Activated naive CD8-positive, alpha-beta T cell treated with anti-CD3 and anti-CD28 coated beads, Interleukin-2, amount 50 U/mL, for 16 hours (primary cell): ENCODE results near the gene NSMF.

Source experiments
- DNase-seq: peaks from one replicate; pipeline ENCODE4 v3.0.0-alpha.2; 2020; ENCODE audit warnings: low read depth, low spot score

NSMF gene

DNA sequence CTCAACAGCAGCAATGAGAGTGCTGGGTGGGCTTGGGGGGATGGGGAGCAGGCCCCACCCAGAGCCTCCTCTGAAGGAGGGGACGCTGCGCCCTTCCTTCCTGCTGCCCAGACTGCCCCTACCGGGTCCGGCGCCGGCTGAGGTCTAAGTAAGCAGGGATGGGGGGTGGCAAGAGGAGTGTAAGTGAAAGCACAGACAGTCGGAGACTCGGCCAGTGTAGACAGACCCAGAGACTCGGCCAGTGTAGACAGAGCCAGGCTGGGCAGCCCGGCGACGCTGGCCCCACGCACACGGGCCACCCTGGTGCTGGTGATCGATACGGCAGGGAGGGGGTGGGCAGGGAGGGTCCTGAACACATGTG, 10.6 kb downstream of the NSMF start:
- no peak for DNase-seq

- DNase-seq = no peak
Measured at GRCh38 chr9:137447722-137448601, 11.2 kb downstream of the NSMF start.

DNA sequence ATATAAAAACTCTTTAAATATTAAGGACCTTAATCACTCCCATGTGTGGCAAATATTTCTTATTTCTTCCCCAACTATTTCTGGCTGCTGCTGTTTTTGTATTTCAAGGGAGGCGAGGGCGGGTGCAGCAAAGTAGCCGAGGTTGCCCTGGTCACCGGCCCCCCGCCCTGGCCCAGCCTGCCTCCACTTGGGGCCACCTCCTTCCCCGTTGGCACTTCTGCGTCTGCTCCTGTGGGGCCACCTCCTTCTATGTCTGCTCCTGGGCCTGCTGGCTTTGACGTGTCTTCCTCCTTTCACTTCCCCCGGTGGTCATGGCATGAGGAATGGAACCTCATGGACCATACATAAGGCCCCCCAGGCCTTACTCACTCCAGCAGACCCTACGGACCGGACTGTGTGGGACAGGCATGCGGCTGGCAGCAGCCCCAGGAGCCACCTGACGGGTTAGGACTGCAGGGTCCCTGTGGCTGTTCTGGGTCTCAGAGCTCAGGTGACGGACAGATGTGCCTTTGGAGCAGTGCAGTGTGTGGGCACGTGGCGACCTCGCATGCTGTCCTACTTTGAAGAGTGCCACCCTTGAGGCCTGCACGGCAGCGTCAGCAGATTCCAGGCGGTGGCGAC, 12.2 kb downstream of the NSMF start:
- no peak for DNase-seq

GRCh38 chr9:137445930-137446431, 13.2 kb downstream of the NSMF start:
- no peak for DNase-seq

DNA sequence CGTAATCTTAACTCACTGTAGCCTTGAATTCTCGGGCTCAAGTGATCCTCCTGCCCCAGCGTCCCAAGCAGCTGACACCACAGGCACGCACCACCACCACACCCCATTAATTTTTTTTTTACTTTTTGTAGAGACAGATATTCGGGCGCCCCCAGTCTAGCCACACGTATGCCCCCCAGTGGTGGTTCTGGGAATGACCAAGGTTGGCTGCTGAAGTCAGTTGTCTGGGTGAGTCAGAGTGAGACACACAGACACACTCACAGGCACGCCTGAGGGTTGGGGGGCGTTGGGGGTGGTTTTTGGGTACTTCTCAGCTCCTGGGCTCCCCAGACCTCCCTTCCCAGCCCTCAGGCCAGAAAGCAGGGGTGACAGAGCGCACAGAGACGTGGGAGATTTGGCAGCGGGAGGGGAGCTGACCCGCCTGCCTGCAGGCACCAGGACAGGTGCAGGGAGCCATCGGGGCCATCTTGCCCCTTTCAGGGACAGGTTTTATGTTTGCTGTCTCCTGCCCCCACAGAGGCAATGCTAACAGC, 13.8 kb downstream of the NSMF start:
- DNase-seq = peak; percentile 78

DNA sequence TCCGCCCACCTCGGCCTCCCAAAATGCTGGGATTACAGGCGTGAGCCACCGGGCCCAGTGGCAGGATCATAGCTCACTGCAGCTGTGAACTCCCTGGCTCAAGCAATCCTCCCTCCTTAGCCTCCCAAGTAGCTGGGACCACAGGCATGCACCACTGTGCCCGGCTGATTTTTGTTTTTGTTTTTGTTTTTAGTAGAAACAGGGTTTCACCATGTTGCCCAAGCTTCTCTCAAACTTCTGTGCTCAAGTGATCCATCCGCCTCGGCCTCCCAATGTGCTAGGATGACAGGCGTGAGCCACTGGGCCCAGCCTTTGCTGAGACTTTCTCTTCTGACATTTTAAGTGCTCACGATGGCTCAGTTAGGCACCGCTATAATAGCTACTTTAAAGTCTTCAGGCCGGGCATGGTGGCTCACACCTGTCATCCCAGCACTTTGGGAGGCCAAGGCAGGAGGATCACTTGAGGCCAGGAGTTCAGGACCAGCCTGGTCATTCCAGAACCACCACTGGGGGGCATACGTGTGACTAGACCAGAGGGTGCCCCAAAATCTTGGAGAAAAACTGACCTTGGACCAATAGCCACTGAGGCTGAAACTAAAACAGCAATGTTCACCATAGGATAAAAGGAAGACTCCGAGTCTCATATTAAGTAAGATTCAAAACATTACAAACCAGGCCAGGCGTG, 14.9 kb downstream of the NSMF start:
- no peak for DNase-seq

DNA sequence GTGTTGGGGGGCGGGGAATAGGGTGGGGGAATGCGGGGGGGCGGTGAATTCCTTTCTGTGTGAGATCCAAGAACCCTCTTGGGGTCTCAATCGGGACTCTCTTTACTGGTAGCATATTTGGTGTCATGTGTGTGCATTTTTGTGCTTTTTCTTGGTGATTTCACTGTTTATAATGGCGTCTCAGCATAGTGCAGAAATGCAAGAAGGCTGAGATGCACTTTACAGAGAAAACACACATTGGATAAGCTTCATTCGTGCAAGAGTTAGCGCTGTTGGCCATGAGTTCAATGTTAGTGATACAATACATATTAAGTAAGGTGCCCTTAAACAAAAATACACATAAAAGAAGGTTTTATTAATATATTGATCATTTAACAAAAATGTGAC, 17.2 kb downstream of the NSMF start:
- DNase-seq = no peak

DNA sequence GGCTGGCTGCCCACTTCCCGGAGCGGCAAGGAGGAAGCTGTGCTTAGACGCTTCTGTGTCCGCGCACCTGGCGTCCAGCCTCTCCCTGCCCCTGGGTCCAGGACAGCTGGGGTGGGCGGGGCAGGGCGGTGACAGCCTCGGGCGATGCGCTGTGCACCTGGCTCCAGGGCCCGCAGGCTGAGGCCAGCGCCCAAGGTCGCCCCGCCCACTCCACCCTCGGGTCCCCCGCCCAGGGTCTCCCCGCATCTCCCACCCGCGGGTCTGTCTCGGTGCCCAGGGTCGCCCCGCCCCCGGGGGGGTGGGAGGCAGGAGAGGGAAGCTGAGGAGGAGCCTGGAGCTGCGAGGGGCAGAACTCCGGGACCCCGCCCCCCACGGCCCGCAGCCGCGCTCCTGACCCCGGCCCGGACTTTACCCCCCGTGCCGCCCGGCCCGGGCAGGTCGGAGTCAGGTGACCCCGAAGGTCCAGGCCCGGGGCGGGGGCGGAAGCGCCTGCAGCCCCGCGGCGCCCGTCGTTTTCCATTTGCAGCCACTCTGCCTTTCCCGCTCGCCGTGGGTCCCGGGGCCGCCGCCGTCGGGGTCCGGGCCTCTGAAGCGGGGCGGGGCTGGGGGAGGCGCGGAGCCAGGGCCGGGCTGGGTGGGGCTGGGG, 17.7 kb downstream of the NSMF start, which contains the start of gene ENTPD8:
Gene ENTPD8, minus strand, starts transcription at position 69 of the 646 bp plus-strand sequence. CDS start 3,072 bp downstream, outside the sequence.
- no peak for DNase-seq

DNA sequence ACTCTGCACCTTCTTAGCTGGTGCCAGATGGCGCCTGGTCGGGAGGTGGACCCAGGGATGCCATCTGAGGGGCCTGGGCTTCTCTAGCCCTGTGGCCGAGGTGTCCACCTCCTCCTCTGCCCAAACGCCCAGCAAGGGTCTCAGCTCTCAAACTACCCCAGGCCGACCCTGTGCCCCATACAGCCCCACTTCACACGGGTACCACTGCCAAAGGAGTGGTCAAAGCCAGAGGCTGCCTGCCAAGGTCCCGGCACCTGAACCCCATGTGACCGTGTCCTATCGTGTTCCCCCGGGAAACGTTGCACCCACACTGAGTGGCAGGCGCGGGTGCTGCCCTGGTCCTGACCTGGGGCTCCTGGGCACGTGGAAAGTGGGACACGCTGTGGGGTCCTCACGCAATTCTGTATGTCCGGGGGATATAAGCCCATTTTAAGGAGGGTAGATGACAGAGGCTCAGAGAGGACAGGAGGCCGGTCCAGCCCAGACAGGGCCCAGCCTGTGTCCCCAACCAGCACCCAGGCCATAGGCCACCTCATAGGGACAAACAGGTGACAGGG, 19.9 kb downstream of the NSMF start:
- DNase-seq = no peak

DNA sequence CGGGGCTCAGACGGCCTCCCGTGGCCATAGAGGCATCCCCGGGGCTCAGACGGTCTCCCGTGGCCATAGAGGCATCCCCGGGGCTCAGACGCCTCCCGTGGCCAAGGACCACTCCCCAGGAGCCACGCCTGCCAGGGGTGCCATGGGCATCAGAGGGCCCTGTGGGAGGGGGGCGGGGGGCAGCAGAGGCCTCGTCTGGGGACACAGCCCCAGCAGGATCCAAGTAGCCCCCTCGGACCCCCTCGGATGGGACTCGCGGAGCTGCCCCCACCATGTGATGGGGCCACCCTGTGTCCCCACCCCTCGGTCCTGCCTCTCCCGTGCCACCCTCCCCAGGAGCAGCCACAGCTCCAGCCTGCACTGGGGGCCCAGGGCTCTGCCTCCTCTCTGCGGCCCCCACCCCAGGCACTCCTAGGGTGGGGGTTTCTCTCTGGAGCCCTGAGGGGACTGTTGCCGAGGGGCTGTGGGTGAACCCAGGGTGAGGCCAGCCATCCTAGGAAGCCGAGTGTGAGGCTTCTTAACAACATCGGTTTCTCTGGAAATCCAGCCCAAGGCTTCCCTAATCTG, 20.5 kb downstream of the NSMF start:
- no peak for DNase-seq

- DNase-seq = no peak
Measured at GRCh38 chr9:137437691-137438590, 21.2 kb downstream of the NSMF start.

GRCh38 chr9:137436761-137437600, 22.2 kb downstream of the NSMF start:
- no peak for DNase-seq

DNA sequence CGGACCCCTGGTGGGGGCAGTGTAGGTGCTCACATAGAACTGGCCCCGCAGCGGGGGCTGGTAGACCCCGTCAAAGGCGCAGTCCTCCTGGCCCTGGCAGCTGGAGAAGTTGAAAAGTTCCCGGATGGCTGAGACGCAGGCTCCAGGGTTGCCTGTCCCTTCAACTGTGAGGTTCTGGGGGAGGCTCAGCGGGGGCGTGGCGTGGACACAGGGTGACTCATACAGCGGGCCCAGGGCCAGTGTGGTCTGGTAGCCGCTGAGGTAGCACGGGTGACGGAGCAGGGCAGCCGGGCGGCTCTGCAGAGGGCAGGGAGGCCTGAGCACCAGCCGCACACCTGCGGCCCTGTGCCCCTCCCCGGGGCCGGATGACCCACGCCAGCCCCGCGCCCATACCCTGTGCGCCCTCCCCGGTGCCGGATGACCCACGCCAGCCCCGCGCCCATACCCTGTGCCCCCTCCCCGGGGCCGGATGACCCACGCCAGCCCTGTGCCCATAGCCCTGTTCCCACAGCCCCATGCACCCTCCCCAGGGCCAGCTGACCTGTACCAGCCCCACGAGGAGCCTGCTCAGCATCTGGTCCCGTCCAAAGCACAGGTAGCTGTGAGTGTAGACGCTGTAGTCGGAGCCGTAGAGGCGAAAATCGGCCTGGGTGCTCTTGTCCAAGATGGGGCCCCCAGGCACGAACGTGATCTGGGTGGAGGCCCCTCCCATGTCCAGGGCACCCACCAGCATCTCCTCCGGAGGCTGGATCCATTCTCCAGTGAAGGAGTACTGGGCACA, 23.0 kb downstream of the NSMF start:
- DNase-seq = no peak

- DNase-seq = no peak
Measured at GRCh38 chr9:137435381-137435891, 23.7 kb downstream of the NSMF start.

GRCh38 chr9:137434498-137435380, 24.4 kb downstream of the NSMF start:
- DNase-seq = no peak

DNA sequence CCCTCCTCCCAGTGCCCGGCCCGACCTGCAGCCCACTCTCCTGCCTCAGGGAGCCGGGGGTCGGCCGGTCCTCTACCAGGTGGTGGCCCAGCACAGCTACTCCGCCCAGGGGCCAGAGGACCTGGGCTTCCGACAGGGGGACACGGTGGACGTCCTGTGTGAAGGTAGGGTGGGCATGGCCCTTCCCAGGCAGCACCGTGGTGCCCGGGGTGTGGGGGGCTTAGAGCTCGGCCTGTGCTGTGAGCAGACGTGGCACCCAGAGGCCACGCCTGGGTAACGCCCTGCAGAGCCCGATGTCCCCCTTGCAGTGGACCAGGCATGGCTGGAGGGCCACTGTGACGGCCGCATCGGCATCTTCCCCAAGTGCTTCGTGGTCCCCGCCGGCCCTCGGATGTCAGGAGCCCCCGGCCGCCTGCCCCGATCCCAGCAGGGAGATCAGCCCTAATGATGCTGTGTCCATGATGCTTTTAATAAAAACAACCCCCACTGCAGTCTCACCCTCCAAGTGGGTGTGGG, 25.2 kb downstream of the NSMF start:
- no peak for DNase-seq
